ENCODE measurements around the gene AUTS2.

The AUTS2 gene

DNA sequence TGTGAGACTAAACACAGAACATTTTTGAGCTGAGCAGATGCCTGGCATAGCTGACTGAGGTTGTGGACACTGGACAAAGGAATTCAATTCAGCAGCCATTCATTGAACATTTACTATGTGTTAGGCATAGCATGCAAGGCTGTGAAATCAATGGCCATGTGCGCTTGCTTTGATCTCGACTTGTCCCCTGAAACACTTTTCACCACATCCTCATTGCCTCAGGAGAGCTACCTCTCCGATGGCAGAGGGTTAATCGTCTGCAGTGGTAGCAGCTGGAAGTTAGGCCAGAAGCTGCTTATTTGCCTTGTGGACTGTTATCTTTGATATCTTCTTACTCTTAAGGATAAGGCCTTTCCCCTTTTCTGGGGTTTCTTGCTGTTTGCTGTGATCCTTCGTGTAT is 297.8 kb downstream of the AUTS2 start:
- DNase-seq (ENCODE audit: low read depth), result peak; percentile 45
- TF ChIP-seq, protein P1, sequence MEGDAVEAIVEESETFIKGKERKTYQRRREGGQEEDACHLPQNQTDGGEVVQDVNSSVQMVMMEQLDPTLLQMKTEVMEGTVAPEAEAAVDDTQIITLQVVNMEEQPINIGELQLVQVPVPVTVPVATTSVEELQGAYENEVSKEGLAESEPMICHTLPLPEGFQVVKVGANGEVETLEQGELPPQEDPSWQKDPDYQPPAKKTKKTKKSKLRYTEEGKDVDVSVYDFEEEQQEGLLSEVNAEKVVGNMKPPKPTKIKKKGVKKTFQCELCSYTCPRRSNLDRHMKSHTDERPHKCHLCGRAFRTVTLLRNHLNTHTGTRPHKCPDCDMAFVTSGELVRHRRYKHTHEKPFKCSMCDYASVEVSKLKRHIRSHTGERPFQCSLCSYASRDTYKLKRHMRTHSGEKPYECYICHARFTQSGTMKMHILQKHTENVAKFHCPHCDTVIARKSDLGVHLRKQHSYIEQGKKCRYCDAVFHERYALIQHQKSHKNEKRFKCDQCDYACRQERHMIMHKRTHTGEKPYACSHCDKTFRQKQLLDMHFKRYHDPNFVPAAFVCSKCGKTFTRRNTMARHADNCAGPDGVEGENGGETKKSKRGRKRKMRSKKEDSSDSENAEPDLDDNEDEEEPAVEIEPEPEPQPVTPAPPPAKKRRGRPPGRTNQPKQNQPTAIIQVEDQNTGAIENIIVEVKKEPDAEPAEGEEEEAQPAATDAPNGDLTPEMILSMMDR (conservative IDR thresholded peaks at IDR 0.05; ENCODE audit: low read length), result no peak
- H3K4me3 ChIP-seq (ENCODE audit: low read length), result no peak overlapping the region

DNA sequence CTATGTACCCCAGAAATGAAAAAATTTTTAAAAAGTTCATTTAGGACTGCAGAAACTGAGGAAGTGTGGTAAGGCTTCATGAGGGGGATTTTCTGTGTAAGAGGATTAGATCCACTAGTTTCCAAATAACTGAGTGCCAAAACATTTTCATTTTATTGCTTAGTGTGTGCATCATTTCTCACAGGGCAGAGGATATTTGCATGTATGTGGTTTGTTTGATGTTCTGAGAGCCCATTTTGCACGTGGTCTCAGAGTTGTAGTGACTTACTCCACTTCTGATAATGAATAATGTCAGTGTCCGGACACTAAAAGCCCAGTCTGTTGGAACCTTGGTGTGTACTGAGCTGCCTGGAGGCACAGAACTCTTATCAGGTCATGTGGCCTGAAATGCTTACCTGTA is 299.9 kb downstream of the AUTS2 start:
- TF ChIP-seq, protein P1 (conservative IDR thresholded peaks at IDR 0.05; ENCODE audit: low read length), result no peak
- no peak overlapping the region for H3K4me3 ChIP-seq (ENCODE audit: low read length)
- no peak for DNase-seq (ENCODE audit: low read depth)

DNA sequence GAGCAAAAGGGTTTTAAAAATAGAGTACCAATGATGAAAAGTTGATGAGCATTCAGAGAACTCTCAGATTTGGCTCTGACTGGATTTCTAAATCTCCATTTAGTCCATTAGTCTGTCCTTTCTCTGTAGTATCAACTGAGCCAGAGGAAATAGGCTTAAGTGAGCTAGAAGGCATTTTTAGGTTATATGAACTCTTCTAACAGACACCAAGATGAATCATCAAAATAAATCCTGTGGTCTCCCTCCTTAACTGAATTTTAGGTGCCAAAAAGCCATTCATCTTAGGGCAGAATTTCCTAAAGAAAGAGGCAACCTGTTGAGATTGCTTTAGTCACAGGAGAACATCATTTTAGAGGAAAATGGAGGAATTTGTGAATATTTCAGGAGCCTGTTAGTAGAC is 305.1 kb downstream of the AUTS2 start:
- TF ChIP-seq, protein P1 (conservative IDR thresholded peaks at IDR 0.05; ENCODE audit: low read length), result no peak
- peak; percentile 44 for DNase-seq (ENCODE audit: low read depth)
- H3K4me3 ChIP-seq (ENCODE audit: low read length), result no peak overlapping the region

DNA sequence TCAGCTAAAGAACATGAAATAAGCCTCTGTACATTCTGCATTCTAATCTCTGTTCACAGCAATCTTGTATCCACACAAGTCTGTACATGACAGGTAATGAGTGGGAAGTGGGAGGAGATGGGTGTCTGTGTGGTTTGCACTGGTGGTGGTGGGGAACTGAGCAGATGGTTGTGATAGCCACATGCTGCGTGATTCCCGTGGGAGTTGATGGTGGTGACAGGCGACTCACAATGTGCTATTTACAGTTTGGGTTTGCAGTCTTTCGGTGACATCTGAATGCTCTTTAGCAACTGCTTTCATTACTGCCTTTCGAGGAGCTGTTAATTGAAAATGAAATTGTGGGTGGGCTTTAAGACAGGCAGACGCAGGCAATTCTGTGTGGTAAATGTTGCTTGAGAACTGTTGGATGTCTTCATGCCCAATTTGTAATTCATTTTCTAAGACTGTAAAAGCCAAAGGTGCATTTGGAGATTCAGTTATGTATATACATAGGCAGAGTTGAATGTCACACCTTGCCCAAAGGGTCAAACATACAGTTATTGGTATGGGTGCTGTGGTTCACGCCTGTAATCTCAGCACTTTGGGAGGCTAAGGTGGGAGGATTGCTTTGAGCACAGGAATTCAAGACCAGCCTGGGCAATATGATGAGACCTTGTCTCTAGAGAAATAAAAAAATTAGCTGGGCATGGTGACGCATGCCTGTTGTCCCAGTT is 308.2 kb downstream of the AUTS2 start:
- H3K4me3 ChIP-seq (ENCODE audit: low read length), result no peak overlapping the region
- peak; percentile 46 for DNase-seq (ENCODE audit: low read depth)
- TF ChIP-seq, protein P1 (conservative IDR thresholded peaks at IDR 0.05; ENCODE audit: low read length), result no peak

DNA sequence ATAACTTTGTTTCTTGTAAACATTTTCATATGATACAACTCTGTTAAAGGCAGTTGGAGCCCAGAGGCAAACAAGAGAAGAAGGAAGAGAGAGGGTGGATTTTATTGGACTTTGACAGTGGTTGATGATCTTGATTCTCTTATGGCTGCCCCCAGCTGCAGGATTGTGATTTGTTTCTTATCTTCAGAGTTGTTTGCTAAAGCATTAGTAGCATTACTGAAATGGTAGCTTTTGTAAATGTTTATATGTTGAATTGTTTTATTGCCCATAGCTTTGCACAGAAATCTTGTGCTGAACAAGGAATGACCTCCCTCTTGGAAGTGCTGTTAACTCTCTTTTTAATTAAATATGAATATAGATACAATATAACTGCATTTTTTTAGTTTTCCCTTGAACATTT is 309.4 kb downstream of the AUTS2 start:
- TF ChIP-seq, protein P1 (conservative IDR thresholded peaks at IDR 0.05; ENCODE audit: low read length), result no peak
- H3K4me3 ChIP-seq (ENCODE audit: low read length), result no peak overlapping the region
- no peak for DNase-seq (ENCODE audit: low read depth)

DNA sequence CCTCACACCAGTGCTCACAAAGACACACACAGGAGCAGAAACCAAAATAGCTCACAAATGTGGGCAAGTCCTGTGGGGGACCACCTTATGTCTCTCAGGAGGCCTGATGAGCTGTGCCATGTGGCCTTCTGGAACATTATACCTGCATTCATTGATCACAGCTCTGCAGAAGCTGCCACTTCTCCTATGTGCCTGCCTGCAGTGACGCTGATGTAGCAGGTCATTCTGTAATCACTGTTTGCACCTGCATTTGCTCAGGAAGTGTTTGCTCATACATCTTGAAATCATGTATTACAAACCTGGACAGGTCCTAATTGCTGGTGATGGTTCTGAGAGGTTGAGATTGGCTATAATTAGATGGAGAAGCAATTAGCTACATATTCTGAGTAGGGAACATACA is 310.2 kb downstream of the AUTS2 start:
- no peak overlapping the region for H3K4me3 ChIP-seq (ENCODE audit: low read length)
- TF ChIP-seq, protein P1 (conservative IDR thresholded peaks at IDR 0.05; ENCODE audit: low read length), result no peak
- DNase-seq (ENCODE audit: low read depth), result no peak

DNA sequence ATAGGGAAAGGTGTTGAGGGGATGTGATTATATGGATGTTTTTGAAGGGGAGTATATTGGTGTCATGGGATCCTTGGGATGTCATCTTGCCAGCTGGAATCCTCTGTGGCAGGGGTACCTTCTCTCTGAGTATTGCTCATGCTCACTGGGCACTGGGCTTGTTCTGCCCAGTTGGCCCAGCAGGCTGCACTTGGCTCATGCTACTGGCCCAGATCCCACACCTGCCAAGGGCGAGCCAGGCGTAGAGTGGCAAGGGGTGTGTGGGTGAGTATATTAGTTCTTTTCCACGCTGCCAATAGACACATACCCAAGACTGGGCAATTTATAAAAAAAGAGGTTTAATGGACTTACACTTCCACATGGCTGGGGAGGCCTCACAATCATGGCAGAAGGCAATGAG is 311.9 kb downstream of the AUTS2 start:
- H3K4me3 ChIP-seq (ENCODE audit: low read length), result no peak overlapping the region
- DNase-seq (ENCODE audit: low read depth), result no peak
- TF ChIP-seq, protein P1 (conservative IDR thresholded peaks at IDR 0.05; ENCODE audit: low read length), result no peak

Data from AG10803 (cell line).